ENCODE data around the gene CHEK2.

The CHEK2 gene

DNA sequence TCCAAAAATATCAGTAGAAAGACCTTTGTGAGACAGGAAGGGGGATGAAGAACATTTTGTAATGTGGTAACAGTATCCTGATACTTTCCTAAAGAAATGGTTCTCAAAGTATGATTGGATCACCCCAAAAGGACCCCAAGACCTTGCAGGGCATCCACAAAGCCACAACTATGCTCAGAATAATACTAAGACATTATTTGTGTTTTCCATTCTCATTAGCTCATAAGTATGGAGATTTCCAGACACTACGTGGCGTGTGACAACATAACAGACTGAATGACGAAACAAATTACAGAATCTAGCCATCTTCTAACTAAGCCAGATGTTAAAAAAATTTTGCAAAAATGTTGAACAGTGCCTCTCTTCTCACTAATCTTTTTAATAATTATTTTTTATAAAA is 24.9 kb downstream of the CHEK2 start:
- TF ChIP-seq, protein P1, sequence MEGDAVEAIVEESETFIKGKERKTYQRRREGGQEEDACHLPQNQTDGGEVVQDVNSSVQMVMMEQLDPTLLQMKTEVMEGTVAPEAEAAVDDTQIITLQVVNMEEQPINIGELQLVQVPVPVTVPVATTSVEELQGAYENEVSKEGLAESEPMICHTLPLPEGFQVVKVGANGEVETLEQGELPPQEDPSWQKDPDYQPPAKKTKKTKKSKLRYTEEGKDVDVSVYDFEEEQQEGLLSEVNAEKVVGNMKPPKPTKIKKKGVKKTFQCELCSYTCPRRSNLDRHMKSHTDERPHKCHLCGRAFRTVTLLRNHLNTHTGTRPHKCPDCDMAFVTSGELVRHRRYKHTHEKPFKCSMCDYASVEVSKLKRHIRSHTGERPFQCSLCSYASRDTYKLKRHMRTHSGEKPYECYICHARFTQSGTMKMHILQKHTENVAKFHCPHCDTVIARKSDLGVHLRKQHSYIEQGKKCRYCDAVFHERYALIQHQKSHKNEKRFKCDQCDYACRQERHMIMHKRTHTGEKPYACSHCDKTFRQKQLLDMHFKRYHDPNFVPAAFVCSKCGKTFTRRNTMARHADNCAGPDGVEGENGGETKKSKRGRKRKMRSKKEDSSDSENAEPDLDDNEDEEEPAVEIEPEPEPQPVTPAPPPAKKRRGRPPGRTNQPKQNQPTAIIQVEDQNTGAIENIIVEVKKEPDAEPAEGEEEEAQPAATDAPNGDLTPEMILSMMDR (IDR thresholded peaks at IDR 0.05; ENCODE audit: low read depth, low read length): no peak

DNA sequence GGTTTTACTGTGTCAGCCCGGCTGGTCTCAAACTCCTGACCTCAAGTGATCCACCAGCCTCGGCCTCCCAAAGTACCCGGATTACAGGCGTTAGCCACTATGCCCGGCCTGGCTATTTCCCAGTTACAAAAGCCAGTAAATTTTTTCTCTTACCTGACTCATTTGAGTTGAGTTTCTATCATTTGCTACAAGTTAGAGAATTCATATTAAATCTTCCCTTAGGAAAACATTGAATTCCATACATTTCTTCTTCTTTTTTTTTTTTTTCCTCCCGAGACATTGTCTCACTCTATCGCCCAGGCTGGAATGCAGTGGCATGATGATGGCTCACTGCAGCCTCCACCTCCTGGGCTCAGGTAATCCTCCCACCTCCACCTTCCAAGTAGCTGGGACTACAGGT is 26.0 kb downstream of the CHEK2 start:
- no peak for DNase-seq (ENCODE audit: extremely low read depth, low read depth)
- TF ChIP-seq, protein P1 (IDR thresholded peaks at IDR 0.05; ENCODE audit: low read depth, low read length): no peak

More for the DNA sequence above, 24.9 kb downstream of the CHEK2 start:
- no peak for DNase-seq (ENCODE audit: extremely low read depth, low read depth)

DNA sequence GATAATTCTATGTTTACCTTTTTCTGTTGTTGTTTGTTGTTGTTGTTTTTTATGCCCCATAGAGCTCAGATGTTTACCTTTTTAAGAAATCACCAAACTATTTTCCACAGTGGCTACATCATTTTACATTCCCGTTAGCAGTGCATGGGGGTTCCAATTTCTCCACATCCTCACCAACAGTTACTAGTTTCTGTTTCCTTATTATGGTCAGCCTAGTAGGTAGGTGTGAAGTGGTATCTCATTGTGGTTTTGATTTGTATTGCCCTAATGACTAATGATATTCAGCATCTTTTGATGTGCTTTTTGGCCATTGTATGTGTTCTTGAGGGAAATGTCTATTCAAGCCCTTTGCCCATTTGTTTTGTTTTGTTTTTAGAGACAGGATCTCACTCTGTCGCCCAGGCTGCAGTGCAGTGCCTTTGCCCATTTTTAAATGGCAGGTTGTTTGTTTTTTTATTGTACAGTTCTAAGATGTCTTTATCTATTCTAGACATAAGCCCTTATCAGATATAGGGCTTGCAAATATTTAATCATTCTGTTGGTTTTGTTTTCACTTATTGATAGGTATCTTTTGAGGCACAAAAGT is 27.5 kb downstream of the CHEK2 start:
- no peak for DNase-seq (ENCODE audit: extremely low read depth, low read depth)
- TF ChIP-seq, protein P1 (IDR thresholded peaks at IDR 0.05; ENCODE audit: low read depth, low read length): no peak

DNA sequence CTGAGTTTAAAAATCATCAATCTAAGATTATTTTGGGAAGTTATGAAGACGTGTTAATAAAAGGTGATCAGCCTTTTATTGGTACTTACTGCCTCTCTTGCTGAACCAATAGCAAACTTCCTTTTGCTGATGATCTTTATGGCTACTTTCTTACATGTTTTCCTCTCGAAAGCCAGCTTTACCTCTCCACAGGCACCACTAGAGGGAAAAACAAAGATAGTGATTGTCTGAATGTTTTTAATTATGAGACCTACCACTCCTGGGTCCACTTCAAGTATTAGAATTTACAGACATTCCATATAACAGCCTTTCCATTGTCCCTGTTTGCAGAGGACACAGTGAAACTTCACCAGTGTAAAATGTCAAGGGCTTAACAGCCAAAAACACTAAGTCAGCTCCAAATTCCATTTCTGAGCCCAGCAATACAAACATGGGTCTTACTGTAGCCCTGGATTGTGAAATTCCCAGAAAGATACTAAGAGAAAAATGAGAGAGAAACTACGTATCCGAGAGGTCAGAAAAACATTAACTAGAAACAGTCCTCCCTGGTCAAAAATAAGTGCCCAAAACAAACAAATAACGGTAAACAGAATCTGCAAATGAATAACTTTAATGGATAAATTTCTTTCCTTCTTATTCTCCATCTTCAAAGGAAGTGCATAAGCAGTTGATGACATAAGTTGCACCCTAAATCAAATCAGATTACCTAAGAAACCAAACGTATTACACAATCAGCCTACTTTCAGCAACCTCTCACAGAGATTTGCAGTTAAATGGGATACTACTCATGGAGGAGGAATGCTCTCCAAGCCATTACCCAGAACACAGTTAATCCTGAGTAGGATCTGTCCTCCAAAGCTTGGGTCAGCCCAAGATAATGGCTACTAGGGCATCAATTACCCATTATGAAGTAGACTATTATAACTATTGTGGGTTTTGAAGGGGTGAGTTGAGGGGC is 29.5 kb downstream of the CHEK2 start:
- peak; percentile 88 for DNase-seq (ENCODE audit: extremely low read depth, low read depth)
- TF ChIP-seq, protein P1 (IDR thresholded peaks at IDR 0.05; ENCODE audit: low read depth, low read length): peak; percentile 32

DNA sequence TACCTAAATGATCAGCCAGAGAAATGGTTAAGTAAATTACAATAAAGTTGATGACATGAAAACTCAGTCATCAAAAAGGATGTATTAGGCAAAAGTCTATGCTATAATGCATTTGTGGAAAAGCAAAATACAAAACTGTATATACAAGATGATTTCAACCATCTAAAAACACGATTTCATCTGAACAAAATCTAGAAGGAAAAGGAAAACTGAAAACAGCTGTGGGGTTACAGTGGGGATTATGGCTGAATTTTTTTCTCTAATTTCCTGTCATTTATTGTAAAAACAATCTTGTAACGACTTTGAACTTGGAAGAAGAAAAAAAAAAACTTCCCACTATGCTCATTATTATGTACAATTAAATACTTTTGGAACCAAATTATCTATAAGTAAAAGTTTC is 30.3 kb downstream of the CHEK2 start:
- DNase-seq (ENCODE audit: extremely low read depth, low read depth): no peak
- TF ChIP-seq, protein P1 (IDR thresholded peaks at IDR 0.05; ENCODE audit: low read depth, low read length): no peak

DNA sequence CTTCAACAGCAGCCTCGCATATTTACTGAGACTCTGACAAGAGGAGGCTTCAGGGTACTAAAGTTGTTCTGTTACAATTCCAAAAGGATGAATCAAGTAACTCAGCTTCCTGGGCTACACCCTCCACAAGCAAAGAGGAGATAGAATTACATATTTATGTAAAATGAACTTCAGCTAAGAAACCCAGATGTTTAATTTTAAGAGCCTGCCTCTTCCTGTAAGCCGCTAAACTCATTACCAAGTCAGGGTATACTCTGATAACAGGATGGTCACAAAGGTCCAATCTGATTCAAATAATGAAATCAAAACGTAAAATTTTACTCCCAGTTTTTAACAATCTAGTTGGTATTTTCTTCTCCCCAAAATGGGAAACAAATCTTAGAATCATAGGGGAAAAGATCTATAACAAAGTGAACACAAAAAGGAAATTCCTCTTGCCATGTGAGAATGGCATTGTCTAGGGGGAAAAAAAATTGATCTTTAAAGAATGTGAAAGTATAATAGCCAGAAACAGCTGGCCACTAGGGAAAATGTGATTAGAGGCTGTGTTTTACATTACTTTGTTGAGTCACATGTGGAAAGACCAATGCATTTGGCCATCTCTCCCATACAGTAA is 30.9 kb downstream of the CHEK2 start:
- TF ChIP-seq, protein P1 (IDR thresholded peaks at IDR 0.05; ENCODE audit: low read depth, low read length): no peak

DNA sequence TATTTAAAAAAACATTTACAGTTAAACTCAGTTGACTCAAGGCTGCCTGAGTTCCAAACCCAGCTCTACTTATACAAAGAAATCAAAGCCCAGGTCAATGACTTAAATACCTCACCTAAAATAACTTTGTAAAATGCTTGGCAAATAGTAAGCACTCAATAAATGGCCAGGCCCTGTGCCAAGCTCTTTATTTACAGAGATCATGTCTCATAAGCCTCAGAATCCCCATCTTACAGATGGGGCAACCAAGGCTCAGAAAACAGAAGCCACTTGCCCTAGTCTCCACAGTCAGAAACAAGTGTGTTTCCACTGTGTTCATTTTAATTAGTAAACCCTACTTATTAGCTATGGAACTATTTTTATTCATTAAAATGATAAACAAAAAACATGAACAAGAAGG is 31.5 kb downstream of the CHEK2 start:
- TF ChIP-seq, protein P1 (IDR thresholded peaks at IDR 0.05; ENCODE audit: low read depth, low read length): no peak

More for the DNA sequence above, 30.9 kb downstream of the CHEK2 start:
- peak; percentile 69 for DNase-seq (ENCODE audit: extremely low read depth, low read depth)

More for the DNA sequence above, 31.5 kb downstream of the CHEK2 start:
- no peak for DNase-seq (ENCODE audit: extremely low read depth, low read depth)
